ENCODE data around the gene OPRM1. TPM values are rescaled to one million over a fixed set of nuclear protein-coding genes. Genes with fewer than 3 reads are reported as not detected.
A peak's percentile ranks its signal among the peaks of the same experiment; 100 is the strongest.

The OPRM1 gene
- total RNA-seq, 1 donor from 2014 or later: not detected

- no peaks in the 10 kb centered on the region for H3K27me3 Mint-ChIP-seq
- no peaks in the 10 kb centered on the region for H3K36me3 Mint-ChIP-seq (ENCODE audit: insufficient read depth)
- no peak for TF ChIP-seq CTCF (IDR thresholded peaks at IDR 0.05; ENCODE audit: unreplicated experiment)
- H3K4me1 Mint-ChIP-seq (ENCODE audit: low read depth): peaks cover 1% of the 10 kb centered on the region
- no peak for DNase-seq (ENCODE audit: low spot score, unreplicated experiment)
- H3K27ac Mint-ChIP-seq: no peak overlapping the region
- no peak overlapping the region for H3K4me3 Mint-ChIP-seq (ENCODE audit: low read depth)
- peaks cover 5% of the 10 kb centered on the region for H3K9me3 Mint-ChIP-seq (ENCODE audit: low read depth)
Observed at GRCh38 chr6:154122195-154122925, 83.3 kb downstream of the OPRM1 start.

GRCh38 chr6:154123155-154123956, 84.3 kb downstream of the OPRM1 start:
- Mint-ChIP-seq H3K9me3 (ENCODE audit: low read depth) (peaks cover 5% of the 10 kb centered on the region), H3K4me1 (ENCODE audit: low read depth) (peaks cover 1% of the 10 kb centered on the region), H3K27me3 (no peaks in the 10 kb centered on the region), H3K4me3 (ENCODE audit: low read depth) (no peak overlapping the region), H3K27ac (peak overlapping the region; percentile 16), H3K36me3 (ENCODE audit: insufficient read depth) (no peaks in the 10 kb centered on the region)
- TF ChIP-seq CTCF (IDR thresholded peaks at IDR 0.05; ENCODE audit: unreplicated experiment): no peak
- DNase-seq (ENCODE audit: low spot score, unreplicated experiment): no peak

GRCh38 chr6:154125421-154125820, 86.4 kb downstream of the OPRM1 start:
- no peak for DNase-seq (ENCODE audit: low spot score, unreplicated experiment)
- no peak overlapping the region for H3K27ac Mint-ChIP-seq
- no peaks in the 10 kb centered on the region for H3K36me3 Mint-ChIP-seq (ENCODE audit: insufficient read depth)
- H3K4me3 Mint-ChIP-seq (ENCODE audit: low read depth): no peak overlapping the region
- peaks cover 5% of the 10 kb centered on the region for H3K9me3 Mint-ChIP-seq (ENCODE audit: low read depth)
- H3K27me3 Mint-ChIP-seq: no peaks in the 10 kb centered on the region
- TF ChIP-seq CTCF (IDR thresholded peaks at IDR 0.05; ENCODE audit: unreplicated experiment): no peak
- H3K4me1 Mint-ChIP-seq (ENCODE audit: low read depth): peaks cover 1% of the 10 kb centered on the region

GRCh38 chr6:154127657-154128056, 88.6 kb downstream of the OPRM1 start:
- peaks cover 1% of the 10 kb centered on the region for H3K4me1 Mint-ChIP-seq (ENCODE audit: low read depth)

More at GRCh38 chr6:154127657-154128056, 88.6 kb downstream of the OPRM1 start:
- Mint-ChIP-seq H3K9me3 (ENCODE audit: low read depth) (peaks cover 4% of the 10 kb centered on the region), H3K27me3 (no peaks in the 10 kb centered on the region), H3K4me3 (ENCODE audit: low read depth) (no peak overlapping the region), H3K27ac (no peak overlapping the region), H3K36me3 (ENCODE audit: insufficient read depth) (no peaks in the 10 kb centered on the region)
- no peak for TF ChIP-seq CTCF (IDR thresholded peaks at IDR 0.05; ENCODE audit: unreplicated experiment)
- DNase-seq (ENCODE audit: low spot score, unreplicated experiment): no peak
